HG03066 (cell line): ENCODE data around the gene CACNA2D4.

Experiments
- ATAC-seq: cut with Tn5 transposase; IDR thresholded peaks from one replicate; pipeline ENCODE4 v1.9.1; 2021; ENCODE audit warnings: low read depth; ENCODE audit not compliant: unreplicated experiment

Gene CACNA2D4

DNA sequence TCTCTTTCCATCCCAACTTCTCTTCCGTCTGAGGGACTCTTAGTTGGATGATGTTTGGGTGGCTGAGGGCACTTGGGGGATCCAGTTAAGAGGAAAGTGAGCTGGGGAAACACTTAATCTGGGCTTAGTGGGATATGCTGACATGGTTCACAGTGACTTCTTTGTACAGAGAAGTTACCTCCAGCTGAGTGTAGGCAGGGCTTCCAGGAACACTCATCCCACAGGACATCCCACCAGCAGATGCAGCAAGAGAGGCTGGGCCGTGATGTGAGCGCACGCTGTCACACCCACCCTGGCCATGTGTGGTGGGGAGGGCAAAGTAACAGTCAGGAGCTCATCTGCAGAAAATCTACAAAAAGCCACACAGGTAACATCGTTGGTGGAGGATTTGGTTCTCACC, 832 bp upstream of the CACNA2D4 start:
- no peak for ATAC-seq

DNA sequence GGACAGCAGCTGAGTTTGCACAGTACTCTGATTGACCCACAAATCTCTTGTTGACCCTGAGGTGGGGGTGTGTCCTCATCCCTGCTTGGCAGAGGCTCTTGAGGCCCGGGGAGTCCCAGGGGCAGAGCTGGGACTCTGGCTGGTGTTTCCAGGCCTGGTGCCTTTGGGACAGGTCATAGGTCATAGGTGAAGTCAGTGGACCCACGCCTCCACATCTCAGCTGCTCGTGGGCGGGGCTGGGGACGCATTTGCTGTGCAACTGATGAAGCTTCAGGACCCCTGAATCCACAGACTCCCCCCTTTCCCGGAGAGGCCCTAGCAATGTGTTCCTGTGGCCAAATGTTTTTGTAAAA, 408 bp upstream of the CACNA2D4 start:
- no peak for ATAC-seq

DNA sequence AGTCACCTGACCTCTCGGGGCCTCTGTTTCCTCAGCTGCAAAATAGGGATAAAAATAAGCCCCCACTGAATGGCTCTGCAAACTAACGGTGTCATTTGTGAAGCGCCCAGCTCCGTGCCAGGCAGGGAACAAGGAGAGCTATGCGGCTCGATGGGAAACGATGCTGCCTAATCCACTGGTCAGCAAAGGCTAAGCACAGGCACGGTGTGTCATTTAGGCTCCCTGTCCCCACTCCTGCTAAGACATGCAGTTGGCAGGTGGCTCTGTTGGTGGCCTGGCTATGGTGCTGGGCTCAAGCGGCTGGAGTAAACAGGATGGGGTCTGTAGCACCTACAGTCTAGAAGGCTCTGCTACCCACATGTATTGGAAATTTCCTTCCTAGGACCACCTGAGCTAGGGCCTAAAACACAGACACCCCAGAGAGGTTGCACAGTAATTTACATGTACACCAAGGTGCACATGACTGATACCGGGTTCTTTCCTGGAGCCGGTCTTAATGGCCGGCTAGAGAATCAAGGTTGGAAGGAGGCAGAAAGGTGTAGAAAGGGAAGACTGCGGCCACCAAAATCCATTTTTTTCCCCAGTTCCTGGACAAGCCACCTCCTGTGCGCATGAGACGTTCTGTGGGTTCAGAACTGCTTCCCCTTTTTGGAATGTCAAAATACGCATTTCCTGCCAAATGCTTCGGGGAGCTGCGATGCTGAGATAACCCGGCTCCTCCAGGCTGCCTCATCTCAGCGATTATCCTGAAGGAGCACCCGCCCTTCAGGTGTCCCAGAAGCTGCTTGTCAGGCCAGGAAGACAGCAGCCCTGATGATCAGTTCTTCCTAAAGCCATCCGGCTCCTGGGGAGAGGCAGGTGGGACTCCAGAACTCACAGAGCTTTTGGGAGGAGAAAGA, 1.0 kb downstream of the CACNA2D4 start:
- no peak for ATAC-seq

DNA sequence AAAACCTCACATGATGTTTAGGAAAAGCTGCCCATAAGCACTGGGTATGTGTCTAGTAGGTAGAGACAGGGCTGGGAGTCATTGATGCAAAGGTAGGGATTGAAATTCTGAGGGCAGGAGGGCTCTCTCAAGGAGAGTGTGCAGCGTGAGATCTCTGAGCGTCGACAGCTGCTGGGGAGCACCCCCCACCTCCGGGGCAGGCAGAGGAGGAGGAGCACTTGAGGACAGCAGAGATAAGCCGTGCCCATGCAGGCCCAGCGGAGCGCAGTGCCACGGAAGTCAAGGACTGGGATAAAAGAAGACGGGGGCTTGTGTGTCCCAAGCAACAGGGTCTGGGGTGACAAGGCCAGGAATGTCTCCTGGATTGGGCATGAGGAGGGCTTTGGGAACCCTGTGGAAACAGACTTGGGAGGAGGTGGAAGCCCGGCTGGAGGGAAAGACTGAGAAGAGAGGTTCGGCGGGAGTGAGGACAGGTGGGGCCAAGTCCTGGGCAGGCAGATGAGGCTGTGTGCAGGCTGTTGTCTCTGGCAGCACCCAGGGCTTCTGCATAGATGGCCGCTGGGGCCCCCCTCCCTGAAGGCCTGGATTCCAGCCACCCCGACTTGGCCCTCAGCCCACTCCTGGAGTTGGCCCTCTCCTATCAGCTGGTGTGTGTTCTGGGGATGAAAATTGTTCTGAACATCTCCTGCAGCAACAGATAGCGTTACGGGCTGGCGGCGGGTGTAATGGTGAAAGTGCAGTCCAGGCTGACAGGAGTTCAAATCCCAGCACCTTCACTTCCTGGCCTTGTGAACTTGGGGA, 1.9 kb downstream of the CACNA2D4 start:
- ATAC-seq, result no peak

DNA sequence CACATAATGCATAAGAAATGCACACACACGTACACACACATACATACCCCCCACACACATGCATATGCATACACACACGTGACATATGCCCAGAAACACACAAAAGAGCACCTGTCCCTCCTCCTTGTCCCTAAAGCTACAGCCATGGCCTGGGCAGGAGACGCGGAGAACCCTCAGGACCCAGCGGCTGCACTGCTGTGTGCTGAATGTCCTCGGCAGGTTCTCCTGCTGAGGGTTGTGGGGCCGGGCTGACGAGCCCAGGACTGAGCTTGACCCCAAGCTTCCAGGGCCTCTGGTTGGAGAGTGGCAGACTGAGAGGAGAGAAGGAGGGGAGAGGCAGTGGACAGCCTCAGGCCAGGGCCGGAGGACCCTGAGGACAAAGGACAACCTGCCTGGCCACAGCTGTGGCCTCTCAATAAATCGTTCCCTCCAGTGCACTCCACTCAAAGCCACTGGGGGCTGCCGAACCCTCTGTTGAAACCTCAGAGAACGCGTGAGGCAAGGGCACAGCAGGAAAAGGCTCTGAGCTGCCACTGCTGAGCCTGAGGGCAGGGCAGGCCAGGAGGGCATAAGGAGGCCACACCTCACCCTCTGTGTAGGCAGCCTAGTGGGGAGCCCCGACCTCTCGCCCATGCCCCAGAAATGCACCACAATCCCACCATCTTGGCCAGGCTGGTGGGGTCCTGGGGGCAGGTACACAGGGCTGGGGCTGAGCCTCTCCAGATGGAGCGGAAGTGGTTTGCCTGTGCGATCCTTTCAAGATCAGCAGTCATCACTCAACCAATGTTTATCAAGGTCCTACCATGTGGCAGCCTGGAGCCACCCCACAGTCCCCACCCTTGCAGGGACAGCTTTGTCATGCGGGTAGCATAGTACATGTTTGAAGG, 3.1 kb downstream of the CACNA2D4 start:
- no peak for ATAC-seq

DNA sequence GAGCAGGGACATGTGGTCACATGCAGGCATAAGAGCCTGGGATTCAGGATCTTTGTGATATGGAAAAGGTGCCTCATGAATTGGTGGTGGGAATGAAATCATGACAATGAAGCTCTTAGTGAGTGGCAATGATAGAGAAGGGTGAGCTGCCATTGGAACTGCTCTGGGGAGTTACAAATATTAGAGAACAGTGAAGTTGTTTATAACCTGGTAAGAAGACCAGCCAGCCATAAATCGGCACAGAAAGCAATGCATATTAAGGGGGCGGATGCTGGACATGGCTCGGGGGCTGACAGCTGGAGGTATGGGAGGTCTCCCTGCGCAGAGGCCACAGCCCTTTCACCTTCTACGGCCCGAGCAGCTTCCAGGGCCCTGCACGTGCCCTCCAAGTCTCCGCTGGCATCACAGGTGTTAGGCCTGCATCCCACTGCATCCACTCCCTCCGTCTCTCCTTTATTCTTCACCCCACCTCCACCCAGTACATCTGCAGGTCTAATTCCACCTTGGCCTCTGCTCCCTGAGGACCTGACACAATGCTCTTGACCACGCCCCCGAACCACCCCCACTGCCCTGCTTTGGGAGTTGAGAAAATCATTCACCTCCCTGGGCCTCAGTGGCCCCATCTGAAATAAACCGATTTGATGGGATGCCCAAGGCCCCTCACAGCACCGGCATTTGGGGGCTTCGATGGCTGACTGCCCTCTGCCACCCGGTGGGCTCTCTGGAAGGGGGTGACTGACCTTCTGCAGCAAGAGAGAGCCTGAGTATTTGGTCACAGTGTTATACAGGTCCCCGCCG, 4.1 kb downstream of the CACNA2D4 start:
- ATAC-seq, result no peak

DNA sequence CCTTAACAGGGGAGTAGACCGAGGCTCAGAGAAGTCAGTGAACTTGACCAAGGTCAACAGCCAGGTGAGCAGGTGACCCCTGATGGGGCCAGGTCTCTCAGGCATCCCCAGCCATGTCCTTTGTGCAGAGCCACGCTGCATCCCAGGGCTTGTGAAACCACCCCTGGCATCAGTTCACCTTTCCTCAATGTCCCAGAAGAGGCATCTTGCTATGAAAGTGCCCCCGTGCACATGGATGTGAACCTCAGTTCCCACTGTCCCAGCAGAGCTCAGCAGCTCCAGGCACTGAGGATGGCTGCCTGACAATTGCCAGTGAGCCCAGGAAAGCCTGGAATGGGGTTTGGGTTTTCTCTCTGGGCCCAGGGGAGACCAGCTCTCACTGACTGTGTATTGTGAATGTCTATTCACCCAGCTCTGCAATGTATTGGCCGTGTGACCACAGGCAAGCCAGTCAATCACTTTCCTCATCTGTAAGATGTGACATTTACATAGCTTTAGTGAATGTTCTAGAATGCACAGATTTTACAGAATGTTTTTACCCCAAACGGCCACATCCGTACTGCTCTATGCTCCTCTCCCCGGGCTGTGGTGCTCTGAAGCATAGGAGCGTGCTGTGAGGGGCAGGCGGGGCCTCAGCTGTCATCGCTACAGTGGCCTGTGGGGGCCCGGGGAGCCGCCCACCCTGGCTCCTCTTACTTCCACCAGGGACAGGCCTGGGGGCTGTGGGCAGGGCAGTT, 4.9 kb downstream of the CACNA2D4 start:
- no peak for ATAC-seq

DNA sequence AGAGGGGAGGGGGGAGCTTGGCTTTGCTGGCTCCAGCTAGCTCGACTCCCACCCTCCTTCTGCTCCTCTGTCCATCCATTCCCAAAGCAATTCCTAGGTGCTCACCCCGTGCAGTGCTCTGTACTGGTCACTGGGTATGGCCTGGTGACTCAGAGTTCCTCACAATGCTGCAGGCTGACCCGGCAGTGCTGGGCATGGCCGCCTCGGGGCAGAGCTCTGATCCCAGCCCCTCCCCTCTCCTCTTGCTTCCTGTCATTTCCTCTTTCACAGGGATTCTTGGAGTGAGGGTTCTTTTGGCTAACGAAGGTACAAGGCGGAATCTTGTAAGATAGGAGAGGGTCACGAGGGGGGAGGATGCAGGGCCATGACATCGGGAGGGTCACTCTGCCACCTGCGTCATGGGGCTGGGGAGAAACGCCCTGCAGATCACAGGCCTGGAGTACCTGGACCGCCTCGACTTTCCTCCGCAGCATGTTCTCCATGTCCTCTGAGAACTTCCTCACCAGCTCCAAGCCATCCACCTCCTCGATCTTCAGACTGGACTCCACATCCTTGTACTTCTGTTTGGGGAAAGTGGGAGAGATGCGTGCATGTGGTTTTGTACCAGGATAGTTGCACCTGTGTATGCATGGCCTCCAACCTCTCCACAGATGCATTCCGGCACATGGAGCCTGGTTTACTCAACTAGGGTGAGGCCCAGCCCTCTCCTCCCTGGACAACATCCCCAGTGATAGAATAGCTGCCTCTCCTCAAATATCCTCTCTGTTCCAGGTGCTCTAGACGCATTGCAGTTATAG, 5.7 kb downstream of the CACNA2D4 start:
- no peak for ATAC-seq

DNA sequence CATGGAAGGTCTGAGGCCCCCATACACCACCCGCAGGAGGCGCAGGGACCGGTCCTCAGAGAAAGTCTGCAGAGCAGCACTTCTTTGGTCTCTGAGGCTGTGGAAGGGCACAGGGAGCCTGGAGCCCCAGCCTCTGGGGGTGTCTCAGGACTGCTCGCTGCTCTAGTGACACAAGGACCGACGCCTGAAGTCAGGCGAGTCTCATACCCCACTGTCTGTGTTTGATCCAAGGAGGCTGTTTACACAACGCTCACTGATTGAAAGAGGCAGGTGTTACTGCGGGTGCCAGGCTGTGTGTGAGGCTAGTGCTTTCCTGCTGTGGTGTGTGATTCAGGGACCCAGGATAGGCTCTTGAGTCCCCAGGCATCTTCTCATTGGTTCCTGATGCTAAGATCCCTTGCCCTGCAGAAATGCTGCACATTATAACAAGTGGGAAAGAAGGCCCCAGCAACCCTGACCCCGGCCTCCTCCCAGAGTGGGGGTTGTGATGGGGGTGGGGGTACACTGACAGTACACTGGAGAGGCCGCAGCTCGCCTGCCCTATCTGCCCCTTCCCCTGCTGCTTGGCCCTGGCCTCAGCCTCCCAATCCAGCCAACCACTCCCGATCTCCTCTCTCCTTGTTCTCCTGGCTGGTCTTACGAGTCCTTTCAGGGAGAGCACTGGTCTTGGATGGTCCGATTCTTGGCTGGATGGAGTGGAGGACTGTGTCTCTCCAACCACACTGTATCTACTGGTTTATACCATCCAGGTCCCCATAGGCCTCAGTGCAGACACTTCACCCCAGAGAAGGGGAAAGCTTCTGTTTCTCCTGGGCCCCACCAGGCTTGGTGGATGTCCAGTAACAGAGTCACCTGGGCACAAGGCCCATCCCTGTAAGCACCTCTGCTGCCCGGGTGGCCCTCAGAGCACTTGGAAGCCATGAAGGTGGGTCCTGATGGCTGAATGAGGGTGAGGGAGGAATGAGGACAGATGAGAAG, 6.6 kb downstream of the CACNA2D4 start:
- no peak for ATAC-seq

DNA sequence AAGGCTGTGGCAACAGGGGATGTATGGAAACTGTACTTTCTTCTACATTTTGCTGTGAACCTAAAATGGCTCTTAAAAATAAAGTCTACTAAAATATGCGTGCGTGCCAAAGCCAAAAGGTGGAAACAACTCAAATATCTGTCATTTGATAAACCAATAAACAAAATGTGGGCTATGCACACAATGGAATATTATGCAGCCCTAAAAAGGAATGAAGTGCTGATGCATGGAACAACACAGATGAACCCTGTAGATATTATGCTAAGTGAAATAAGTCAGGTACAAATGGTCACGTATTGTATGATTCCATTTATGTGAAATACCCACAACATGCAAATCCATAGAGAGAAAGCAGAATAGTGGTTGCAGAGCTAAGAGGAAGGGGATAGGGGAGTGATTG, 8.0 kb downstream of the CACNA2D4 start:
- no peak for ATAC-seq

DNA sequence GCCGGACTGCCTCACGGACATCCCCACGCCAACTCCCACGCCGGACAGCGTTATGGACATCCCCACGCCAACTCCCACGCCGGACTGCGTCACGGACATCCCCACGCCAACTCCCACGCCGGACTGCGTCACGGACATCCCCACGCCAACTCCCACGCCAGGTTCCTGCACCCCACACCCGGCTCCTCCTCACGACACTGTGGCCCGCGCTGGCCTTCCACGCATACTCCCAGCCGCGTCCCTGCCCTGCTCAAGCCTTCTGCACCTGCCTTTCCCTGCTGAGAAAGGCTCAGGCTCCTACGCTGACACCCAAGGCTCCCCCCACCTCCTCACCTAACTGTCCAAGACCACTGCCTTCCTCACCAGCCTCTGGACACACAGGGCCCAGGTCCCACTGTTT, 9.7 kb downstream of the CACNA2D4 start:
- ATAC-seq, result no peak

DNA sequence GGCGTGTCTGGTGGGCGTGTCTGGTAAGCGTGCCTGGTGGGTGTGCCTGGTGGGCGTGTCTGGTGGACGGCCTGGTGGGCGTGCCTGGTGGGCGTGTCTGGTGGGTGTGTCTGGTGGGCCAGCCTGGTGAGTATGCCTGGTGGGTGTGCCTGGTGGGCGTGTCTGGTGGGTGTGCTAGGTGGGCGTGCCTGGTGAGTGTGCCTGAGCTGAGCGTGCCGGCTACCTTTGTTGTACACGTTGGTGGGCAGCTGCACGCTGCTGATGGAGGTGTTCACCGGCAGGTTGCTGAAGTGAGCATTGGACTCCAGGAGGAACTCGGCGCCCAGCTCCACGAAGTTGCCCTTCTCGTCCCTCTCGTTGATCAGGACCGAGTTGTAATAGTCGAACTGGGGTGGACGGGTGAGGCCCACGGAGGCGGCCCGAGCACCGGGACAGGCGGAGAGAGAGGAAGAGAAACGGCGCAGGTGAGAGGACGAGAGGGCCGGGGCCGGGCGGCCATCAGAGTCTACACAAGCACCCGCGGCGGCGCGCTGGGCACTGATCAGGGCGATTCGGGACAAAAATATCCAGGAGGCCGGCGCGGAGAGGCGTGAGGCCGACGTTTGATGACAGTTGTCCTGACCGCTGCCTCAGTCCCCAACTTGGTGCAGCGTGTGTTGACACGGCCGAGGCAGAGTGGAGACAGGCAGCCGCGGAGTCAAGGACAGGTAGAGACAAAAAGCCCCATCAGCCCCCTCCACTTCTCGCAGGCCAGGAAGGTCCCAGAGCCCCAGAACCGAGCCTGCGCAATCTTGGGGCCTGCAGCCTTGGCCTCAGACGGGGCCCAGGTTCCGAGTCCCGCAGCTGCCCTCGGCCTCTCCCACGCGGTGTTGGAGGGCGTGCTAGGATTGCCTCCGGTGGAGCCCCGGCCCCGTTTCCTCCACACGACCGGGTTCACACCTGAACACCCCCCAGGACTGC, 10.5 kb downstream of the CACNA2D4 start:
- no peak for ATAC-seq

DNA sequence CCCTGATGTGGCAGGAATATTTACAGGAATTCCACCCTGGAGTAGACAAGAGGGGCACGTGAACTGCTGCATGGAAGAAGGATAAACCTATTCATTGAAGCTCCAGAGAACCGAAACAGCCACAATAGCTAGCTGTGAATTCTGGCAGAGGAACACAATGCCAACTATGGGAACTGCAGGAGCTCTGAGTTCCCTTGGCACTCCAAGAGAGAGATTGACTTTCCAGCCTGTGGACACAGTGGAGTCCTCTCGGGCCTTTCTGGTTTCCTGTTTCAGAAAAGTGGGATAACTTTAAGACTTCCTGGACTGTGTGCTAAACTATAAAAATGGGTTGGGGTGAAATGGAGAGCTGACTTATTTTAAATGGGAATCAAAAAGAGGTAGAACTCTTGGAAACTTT, 11.9 kb downstream of the CACNA2D4 start:
- no peak for ATAC-seq

DNA sequence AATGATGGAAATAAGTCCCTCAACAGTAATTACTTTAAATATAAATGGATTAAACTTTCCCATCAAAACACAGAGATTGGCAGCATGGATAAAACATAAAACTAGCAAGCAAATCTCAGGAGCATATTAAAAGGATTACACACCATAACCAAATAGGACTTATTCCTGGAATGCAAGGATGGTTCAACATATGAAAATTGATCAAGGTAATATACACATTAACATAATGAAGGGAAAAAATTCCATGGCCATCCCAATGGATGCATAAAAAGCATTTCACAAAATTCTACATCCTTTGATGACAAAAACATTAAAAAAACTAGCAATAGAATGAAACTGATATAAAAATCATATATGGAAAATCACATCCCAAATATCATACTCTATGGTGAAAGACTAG, 13.6 kb downstream of the CACNA2D4 start:
- ATAC-seq, result no peak

DNA sequence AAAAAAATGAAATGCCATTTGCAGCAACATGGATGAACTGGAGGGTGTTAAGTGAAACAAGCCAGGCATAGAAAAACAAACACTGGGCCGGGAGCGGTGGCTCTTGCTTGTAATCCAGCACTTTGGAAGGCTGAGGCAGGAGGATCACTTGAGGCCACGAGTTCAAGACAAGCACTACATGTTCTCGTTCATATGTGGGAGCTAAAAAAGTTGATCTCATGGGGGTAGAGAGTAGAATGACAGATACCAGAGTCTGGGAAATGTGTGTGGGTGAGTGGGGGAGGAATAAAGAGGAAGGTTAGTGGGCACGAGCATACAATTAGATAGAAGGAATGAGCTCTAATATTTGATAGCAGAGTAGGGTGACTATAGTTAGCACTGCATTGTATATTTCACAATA, 21.5 kb downstream of the CACNA2D4 start:
- ATAC-seq, result no peak

DNA sequence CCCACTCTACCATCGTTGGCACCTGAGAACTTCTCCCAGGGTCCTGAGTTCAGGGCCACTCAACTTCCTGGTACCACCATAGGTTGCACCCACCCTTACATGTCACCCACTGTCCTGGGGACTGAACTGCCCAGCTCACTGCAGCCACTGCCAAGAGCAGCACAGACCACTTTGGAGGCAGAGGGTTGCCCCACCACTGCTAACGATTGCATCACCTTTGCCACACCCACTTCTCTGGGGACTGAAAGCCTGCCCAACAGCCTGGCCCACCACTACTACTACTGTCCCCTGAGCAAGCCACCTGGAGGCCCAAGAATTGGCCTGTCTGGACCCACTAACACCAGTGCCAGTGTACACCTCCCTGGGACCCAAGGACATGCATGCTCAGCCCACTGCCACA, 27.6 kb downstream of the CACNA2D4 start:
- no peak for ATAC-seq
